WERI-Rb-1 (cell line): ENCODE measurements around the gene CASR.
A peak's percentile ranks its signal among the peaks of the same experiment; 100 is the strongest.

Experiments
- DNase-seq: peaks from one replicate; pipeline ENCODE4 v3.0.0-alpha.2; 2020
- H3K27ac ChIP-seq: fragments of 250-450 bp; sonication (Bioruptor Pico); 2 replicates; pipeline ENCODE4 v1.5.1; 2020; ENCODE audit warnings: mild to moderate bottlenecking, moderate library complexity
- H3K27me3 ChIP-seq: fragments of 250-450 bp; sonication (Bioruptor Pico); 2 replicates; pipeline ENCODE4 v1.5.1; 2021; ENCODE audit warnings: mild to moderate bottlenecking, low read depth, moderate library complexity; ENCODE audit not compliant: insufficient read depth, severe bottlenecking
- H3K36me3 ChIP-seq: fragments of 250-450 bp; sonication (Bioruptor Pico); 2 replicates; pipeline ENCODE4 v1.5.1; 2020; ENCODE audit warnings: mild to moderate bottlenecking, moderate library complexity
- H3K4me3 ChIP-seq: 2 replicates; pipeline ENCODE4 v1.5.1; 2011; ENCODE audit warnings: low read depth, mild to moderate bottlenecking, control low read depth, low read length
- H3K9me3 ChIP-seq: fragments of 250-450 bp; sonication (Bioruptor Pico); 2 replicates; pipeline ENCODE4 v1.5.1; 2021; ENCODE audit warnings: mild to moderate bottlenecking, moderate library complexity; ENCODE audit not compliant: severe bottlenecking
- CTCF ChIP-seq: IDR thresholded peaks from 2 replicates; pipeline ENCODE4 v1.5.1; 2011; ENCODE audit warnings: low read depth, mild to moderate bottlenecking, control low read depth, inconsistent platforms, low read length

The CASR gene

GRCh38 chr3:122322095-122323075 lies 138.9 kb downstream of the CASR start:
- Histone ChIP-seq H3K9me3 (peaks cover 11% of the 10 kb centered on the region), H3K4me3 (no peak overlapping the region), H3K27ac (no peak overlapping the region), H3K36me3 (no peaks in the 10 kb centered on the region), H3K27me3 (peaks cover under 1% of the 10 kb centered on the region)
- DNase-seq: no peak
- TF ChIP-seq CTCF: no peak

- no peak within 1 kb of the TSS for H3K27ac ChIP-seq
- H3K4me3 ChIP-seq: no peak within 1 kb of the TSS
- peaks cover 7% of the 10 kb centered on the region for H3K9me3 ChIP-seq
- no peak for DNase-seq
- no peaks in the 10 kb centered on the region for H3K36me3 ChIP-seq
- no peaks in the 10 kb centered on the region for H3K27me3 ChIP-seq
- no peak for TF ChIP-seq CTCF
Observed at GRCh38 chr3:122324871-122325323, 141.4 kb downstream of the CASR start, which contains the start of gene CSTA. Gene CSTA (plus strand): TSS chr3:122325248. CDS start chr3:122325293, 45 bp downstream.

GRCh38 chr3:122325769-122326168 lies 142.3 kb downstream of the CASR start:
- Histone ChIP-seq H3K4me3 (no peak overlapping the region), H3K27me3 (no peaks in the 10 kb centered on the region), H3K9me3 (no peaks in the 10 kb centered on the region), H3K27ac (no peak overlapping the region), H3K36me3 (no peaks in the 10 kb centered on the region)
- TF ChIP-seq CTCF: no peak
- DNase-seq: no peak

GRCh38 chr3:122331886-122332285 lies 148.4 kb downstream of the CASR start:
- H3K27ac ChIP-seq: no peak overlapping the region
- no peaks in the 10 kb centered on the region for H3K36me3 ChIP-seq
- no peaks in the 10 kb centered on the region for H3K9me3 ChIP-seq
- H3K4me3 ChIP-seq: no peak overlapping the region
- peak; percentile 19 for DNase-seq
- TF ChIP-seq CTCF: no peak
- no peaks in the 10 kb centered on the region for H3K27me3 ChIP-seq

GRCh38 chr3:122332551-122332950 lies 149.1 kb downstream of the CASR start:
- TF ChIP-seq CTCF: no peak
- no peak for DNase-seq
- no peak overlapping the region for H3K27ac ChIP-seq

More at GRCh38 chr3:122332551-122332950, 149.1 kb downstream of the CASR start:
- no peaks in the 10 kb centered on the region for H3K9me3 ChIP-seq
- no peaks in the 10 kb centered on the region for H3K36me3 ChIP-seq
- H3K27me3 ChIP-seq: no peaks in the 10 kb centered on the region
- H3K4me3 ChIP-seq: no peak overlapping the region
